RWPE2 (cell line): ENCODE data around the gene TKT.

Experiments
- ATAC-seq: fragments of 200-7000 bp; cut with Tn5 transposase; 3 replicates; pipeline ENCODE4 v1.9.1; 2021; ENCODE audit warnings: low read depth
- DNase-seq: peaks from one replicate; pipeline ENCODE4 v3.0.0-alpha.2; 2020; ENCODE audit warnings: low spot score
- H3K27ac ChIP-seq: fragments of 450-650 bp; 2 replicates; pipeline ENCODE4 v1.5.1; 2017; ENCODE audit warnings: mild to moderate bottlenecking; ENCODE audit not compliant: poor library complexity, severe bottlenecking
- H3K27me3 ChIP-seq: fragments of 250-450 bp; sonication (Bioruptor Pico); 2 replicates; pipeline ENCODE4 v1.5.1; 2021; ENCODE audit warnings: mild to moderate bottlenecking, moderate library complexity; ENCODE audit not compliant: insufficient read depth, poor library complexity, severe bottlenecking
- H3K36me3 ChIP-seq: fragments of 250-450 bp; sonication (Bioruptor Pico); 2 replicates; pipeline ENCODE4 v1.5.1; 2020; ENCODE audit warnings: low read depth, mild to moderate bottlenecking, moderate library complexity
- H3K4me1 ChIP-seq: fragments of 250-450 bp; sonication (Bioruptor Pico); 2 replicates; pipeline ENCODE4 v1.5.1; 2021; ENCODE audit warnings: mild to moderate bottlenecking, moderate library complexity; ENCODE audit not compliant: insufficient read depth, poor library complexity, severe bottlenecking
- H3K4me3 ChIP-seq: fragments of 250-450 bp; sonication (Bioruptor Pico); 2 replicates; pipeline ENCODE4 v1.5.1; 2021; ENCODE audit warnings: mild to moderate bottlenecking, moderate library complexity; ENCODE audit not compliant: severe bottlenecking
- H3K9me3 ChIP-seq: fragments of 250-450 bp; sonication (Bioruptor Pico); 2 replicates; pipeline ENCODE4 v1.5.1; 2021; ENCODE audit warnings: mild to moderate bottlenecking, moderate library complexity; ENCODE audit not compliant: severe bottlenecking
- TF ChIP-seq, protein P1 (sequence below): fragments of 450-650 bp; IDR thresholded peaks from one replicate; pipeline ENCODE4 v1.5.1; 2017; ENCODE audit warnings: mild to moderate bottlenecking, moderate library complexity; ENCODE audit not compliant: poor library complexity, severe bottlenecking

Gene TKT

DNA sequence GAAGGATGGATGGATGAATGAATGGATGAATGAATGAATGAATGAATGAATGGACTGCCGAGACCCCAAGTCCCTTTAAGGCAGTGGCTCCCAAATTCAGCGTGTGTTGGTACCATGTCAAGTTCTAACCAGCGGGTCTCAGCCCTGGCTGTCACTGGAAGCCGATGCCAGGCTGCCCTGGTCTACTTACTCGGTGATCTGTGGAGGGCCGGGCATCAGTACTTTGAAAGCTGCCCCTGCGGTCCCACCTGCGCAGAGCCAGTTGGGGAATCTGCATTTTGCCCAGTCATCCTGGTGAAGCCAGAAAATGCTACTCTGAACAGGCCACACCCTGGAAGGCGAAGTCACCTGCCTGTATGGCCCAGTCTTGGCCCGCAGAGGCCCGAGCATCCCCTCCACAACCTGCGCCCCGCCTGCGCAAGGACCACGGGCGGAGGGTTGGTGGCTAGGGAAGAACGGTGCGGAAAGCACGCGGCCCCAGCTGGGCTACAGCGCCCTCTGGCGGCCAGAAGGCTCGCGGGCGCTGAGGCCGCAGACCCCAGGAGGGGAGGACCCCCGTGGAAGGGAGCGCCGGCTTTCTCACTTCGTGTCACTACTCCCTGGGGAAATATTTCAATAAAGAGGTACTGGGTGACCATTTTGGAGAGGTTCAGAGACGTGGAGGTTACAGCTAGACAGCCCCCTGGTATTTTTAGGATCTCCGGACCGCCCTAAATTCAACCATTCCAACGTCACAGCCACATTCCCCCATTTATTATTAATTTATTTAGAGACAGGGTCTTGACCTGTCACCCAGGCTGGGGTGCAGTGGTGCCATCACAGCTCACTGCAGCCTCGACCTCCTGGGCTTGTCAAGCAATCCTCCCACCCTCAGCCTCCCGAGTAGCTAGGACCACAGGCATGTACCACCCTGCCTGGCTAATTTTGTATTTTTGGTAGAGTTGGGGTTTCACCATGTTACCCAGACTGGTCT, 59.9 kb downstream of the TKT start:
- H3K27me3 ChIP-seq, result no peaks in the 10 kb centered on the region
- peaks cover 10% of the 10 kb centered on the region; the same call in 1 of the 2 replicates for H3K36me3 ChIP-seq
- H3K4me1 ChIP-seq, result peaks cover 6% of the 10 kb centered on the region
- H3K9me3 ChIP-seq, result no peaks in the 10 kb centered on the region
- peak; percentile 56 for ATAC-seq
- no peak for DNase-seq
- TF ChIP-seq, protein P1, sequence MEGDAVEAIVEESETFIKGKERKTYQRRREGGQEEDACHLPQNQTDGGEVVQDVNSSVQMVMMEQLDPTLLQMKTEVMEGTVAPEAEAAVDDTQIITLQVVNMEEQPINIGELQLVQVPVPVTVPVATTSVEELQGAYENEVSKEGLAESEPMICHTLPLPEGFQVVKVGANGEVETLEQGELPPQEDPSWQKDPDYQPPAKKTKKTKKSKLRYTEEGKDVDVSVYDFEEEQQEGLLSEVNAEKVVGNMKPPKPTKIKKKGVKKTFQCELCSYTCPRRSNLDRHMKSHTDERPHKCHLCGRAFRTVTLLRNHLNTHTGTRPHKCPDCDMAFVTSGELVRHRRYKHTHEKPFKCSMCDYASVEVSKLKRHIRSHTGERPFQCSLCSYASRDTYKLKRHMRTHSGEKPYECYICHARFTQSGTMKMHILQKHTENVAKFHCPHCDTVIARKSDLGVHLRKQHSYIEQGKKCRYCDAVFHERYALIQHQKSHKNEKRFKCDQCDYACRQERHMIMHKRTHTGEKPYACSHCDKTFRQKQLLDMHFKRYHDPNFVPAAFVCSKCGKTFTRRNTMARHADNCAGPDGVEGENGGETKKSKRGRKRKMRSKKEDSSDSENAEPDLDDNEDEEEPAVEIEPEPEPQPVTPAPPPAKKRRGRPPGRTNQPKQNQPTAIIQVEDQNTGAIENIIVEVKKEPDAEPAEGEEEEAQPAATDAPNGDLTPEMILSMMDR, result peak; percentile 92
- no peak overlapping the region for H3K4me3 ChIP-seq
- H3K27ac ChIP-seq, result no peak overlapping the region

DNA sequence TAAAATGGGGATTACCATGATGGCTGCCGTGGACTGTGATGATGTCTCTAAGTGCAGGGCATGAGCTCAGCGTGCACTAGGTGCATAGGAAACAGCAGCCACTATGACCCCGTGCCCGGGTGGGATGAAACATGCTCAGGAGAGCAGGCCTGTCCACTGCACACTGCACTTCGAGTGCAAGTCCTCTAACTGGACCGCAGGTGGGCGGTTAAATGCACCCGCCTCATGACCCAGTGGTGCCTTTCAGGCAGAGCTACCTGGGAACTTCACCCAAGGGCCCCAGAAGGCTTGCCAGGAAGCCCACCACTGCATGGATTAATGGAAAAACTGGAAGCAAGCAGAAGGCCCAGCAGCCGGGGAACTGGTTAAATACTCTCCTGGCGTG, 60.8 kb downstream of the TKT start:
- DNase-seq (no peak), ATAC-seq (no peak)
- H3K36me3 ChIP-seq, result peaks cover 10% of the 10 kb centered on the region; the same call in 1 of the 2 replicates
- no peak overlapping the region for H3K27ac ChIP-seq
- TF ChIP-seq, protein P1, result no peak
- H3K4me1 ChIP-seq, result peaks cover 6% of the 10 kb centered on the region
- H3K4me3 ChIP-seq, result no peak overlapping the region
- H3K9me3 ChIP-seq, result no peaks in the 10 kb centered on the region
- H3K27me3 ChIP-seq, result no peaks in the 10 kb centered on the region

DNA sequence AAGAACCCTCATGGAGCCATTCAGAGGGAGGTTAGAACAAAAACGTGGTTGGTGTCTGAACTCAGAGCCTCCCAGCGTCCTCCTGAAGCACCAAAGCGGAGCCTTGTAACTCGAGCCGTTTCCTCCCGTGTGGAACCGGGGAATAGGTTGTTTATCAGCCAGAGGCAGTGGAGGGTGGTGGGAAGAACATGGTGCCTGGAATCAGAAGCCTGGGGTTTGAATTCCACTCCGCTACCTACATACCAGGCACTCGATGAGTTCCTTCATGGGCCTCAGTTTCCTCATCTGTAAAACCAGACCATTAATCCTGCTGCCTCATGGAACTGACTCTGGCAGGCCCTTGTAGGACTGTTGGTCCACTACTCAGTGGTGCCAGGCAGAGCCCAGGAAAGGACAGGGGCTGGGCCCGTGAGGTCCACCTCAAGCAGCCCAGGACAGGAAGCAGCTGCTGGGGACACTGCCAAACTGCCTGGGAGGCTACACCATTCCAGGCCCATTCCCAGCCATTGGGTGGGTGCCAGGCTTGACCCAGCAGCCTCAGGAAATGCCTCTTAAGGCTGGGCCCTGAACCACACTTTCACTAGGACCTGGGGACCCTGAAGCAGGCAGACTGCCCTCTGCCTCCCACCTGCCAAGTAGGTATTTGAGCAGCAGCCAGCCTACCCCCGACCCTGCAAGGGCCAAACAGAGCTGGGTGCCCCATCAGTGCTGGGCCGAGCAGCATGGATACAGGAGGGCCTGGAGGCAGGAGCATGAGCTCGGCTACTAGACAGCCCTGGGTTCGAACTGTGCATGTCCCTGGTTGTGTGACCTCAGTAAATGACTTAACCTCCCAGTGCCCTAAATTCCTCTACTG, 61.4 kb downstream of the TKT start:
- H3K27me3 ChIP-seq, result no peaks in the 10 kb centered on the region
- TF ChIP-seq, protein P1, result no peak
- no peak overlapping the region for H3K27ac ChIP-seq
- H3K4me3 ChIP-seq, result no peak overlapping the region
- DNase-seq, result no peak
- H3K9me3 ChIP-seq, result no peaks in the 10 kb centered on the region
- 0 out of 3 replicates have a peak, but pooled peaks have one; percentile 5 for ATAC-seq
- peaks cover 13% of the 10 kb centered on the region for H3K36me3 ChIP-seq
- H3K4me1 ChIP-seq, result peaks cover 6% of the 10 kb centered on the region

DNA sequence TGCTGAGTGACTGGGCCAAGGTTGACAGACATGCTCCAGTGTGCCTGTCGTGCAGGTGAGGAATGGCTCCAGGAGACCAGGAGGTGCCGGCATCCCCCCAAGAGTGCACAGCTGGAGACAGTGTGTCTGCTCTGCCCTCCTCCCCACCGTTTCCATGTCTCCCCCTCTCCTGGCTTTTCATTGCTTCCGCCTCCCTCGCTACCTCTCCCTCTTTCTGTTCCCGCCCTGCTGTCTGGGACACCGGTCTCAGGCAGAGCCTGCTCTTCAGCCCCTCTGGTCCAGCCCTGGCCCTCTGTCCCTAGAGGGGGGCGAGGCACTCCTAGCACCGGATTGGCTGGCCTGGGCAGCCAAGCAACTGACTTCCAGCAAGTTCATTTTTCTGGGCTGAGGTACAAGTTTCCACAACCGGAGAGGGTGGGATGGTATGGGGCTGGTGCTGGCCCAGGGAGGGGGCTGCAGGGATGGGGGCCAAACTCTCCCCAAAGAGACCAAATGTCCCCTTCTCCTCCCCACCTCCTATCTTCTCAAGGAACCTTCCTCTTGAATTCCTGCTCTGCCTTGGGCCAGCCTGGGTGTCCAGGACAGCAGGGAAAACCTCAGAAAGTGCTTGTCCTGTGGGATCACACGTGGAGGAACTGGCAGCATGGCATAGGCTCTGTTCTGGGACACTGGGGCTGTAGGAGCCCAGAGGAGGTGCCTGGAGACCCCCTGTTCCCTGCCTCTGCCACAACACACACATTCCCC, 62.2 kb downstream of the TKT start:
- no peak for ATAC-seq
- H3K9me3 ChIP-seq, result no peaks in the 10 kb centered on the region
- peaks cover 20% of the 10 kb centered on the region for H3K36me3 ChIP-seq
- TF ChIP-seq, protein P1, result no peak
- peaks cover 6% of the 10 kb centered on the region for H3K4me1 ChIP-seq
- no peaks in the 10 kb centered on the region for H3K27me3 ChIP-seq
- H3K27ac ChIP-seq, result no peak overlapping the region
- DNase-seq, result no peak
- no peak overlapping the region for H3K4me3 ChIP-seq
